SH-SY5Y (cell line): ENCODE results near the gene SQSTM1.

ENCODE experiments used
- GATA2 ChIP-seq: IDR thresholded peaks from 2 replicates; pipeline ENCODE4 v1.6.1; 2011; ENCODE audit warnings: mild to moderate bottlenecking, low read depth, low read length
- GATA3 ChIP-seq: IDR thresholded peaks from 2 replicates; pipeline ENCODE4 v1.6.1; 2011; ENCODE audit warnings: low read depth, mild to moderate bottlenecking, low read length, moderate library complexity

DNA sequence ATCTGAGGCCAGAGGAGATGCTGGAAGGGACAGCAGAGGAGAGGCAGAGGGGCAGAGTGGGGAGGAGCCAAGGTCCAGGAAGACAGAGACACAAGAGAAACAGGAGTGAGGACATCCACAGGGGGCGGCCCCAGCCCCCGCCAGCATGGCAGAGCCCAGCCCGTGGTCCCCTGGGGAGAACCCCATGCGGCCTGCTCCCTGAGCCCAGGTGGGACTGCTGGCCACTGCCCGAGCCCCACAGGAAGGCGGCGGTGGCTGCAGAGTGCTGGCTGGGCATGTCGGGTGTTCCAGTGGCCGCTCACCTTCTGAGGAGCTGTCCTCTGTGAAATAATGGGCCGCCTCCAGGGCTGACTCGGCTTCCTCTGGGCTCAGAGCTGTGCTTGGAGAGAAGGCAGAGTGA is 46.8 kb downstream of the SQSTM1 start:
- TF ChIP-seq GATA2 (no peak), GATA3 (no peak)
